EH (cell line): Measurements from ENCODE around the gene ZC3H8.
A peak's percentile ranks its signal among the peaks of the same experiment; 100 is the strongest.
"Not testable (repeated sequence)": the region's sequence is repeated elsewhere in the genome, so short reads cannot be mapped to it uniquely, and the experiment has no call there.

ENCODE experiments used
- DNase-seq: peaks from one replicate; pipeline ENCODE4 v3.0.0-alpha.2; 2015; ENCODE audit warnings: low read depth

The ZC3H8 gene

GRCh38 chr2:112259509-112260294 is 4.9 kb upstream of the ZC3H8 start:
- DNase-seq = peak; percentile 76

GRCh38 chr2:112257575-112257974 is 2.7 kb upstream of the ZC3H8 start:
- peak; percentile 17 for DNase-seq

GRCh38 chr2:112256654-112257053 is 1.8 kb upstream of the ZC3H8 start:
- DNase-seq = no peak

DNA sequence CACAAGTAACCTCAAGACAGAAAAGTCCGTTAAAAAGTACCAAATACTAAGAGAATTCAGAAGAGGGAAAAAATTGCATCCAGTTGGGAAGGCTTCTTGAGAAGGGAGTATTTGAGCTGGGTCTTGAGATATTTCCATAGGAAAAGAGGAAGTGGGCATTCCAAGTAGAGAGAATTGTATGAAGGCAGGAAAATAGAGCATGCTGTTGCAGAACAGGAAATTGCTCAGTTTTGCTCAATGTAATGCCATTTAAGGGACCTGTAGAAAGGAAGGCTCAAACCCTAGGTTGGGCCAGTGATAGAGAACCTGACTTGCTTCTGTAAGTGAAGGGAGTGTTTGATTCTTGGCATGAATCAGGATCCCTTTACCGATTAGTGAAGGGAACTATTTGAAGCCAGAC is 1.0 kb upstream of the ZC3H8 start:
- no peak for DNase-seq

DNA sequence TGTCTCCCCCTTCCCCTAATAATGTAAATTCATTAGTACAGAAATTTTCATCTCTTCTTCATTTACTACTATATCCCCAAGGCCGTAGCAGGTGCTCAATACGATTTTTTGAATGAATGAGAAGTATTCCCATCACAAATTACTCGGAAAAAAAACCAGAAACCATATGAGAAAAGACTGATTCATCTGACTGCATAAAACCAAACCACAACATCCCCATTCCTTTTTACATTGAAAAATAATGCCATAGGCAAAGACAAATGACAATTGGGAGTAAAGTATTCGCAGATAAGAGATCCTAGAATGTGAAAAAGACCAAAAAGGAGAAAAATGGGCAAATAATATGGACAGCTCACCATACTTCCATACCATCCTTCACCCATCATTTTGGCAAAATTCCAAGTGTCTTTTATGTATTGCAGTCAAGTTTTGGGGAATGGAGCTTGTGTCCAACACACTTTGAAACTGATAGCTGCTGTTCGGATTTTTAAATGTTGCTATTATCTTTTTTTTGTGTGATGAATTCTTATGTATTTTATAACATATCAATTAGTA is 1.5 kb downstream of the ZC3H8 start:
- DNase-seq = peak; percentile 12

DNA sequence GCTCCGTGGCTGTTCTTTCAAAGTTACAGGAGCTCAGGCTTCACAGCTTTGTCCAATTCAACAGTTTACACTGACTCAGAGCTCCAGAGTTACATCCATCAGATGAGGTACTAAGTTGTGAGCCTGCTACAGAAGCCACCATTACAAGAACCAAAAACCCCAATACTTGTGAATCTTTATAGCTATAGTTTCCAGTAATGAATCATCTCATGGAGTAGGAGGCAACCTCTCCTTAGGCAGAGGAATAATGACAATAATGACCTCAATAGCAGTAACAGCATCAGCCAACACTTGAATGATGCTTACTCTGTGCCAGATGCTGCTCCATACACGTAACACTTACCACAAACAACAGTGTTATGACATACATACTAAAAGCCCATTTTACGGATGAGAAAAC is 3.6 kb downstream of the ZC3H8 start:
- no peak for DNase-seq

DNA sequence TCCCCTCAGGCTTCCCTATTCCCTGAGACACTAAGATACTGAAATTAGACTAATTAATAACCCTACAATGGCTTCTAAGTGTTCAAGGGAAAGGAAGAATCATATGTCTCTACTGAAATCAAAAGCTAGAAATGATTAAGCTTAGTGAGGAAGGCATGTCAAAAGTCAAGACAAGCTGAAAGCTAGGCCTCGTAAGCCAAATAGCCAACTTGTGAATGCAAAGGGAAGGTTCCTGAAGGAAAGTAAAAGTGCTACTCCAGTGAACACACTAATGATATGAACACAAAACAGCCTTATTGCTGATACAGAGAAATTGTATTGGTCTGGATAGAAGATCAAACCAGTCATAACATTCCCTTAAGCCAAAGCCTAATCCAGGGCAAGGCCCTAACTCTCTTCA is 10.0 kb downstream of the ZC3H8 start:
- DNase-seq = no peak

DNA sequence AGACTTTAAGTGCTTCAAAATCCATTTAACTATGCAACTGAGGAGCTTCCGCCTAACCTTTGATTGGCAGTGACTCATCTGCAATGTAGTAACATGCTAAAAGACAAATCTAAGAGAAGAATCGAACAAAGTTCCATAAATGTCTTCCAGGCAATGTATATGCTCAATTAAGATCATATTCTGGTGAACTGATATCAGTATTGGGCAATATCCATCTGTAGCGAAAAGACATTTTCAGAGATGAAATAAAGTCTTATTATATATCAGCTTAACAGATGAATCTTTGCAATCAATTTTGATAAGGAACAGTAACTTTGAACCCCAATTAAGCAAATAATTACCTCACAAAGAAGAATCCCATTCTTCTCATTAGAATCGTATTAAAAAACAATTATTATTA is 11.6 kb downstream of the ZC3H8 start:
- DNase-seq = no peak

DNA sequence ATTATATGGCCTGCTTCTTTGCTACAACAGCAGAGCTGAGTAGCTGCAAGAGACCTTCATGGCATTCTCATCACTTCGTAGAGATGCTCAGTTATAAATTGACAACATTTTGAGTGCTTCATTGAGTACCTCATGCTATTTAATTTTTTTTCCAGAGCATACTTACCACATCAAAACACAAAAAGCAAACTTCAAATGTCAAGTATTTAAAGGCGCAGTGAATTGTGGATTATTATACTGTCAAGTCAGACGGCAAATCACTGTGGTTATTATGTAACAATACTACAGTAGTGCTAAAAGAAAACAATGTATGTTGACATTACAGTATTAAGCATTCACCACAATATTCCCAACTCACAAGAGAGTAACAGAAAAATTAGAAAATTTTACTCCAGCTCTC is 12.5 kb downstream of the ZC3H8 start:
- DNase-seq = no peak

- no peak for DNase-seq
Measured at GRCh38 chr2:112239862-112240261, 15.0 kb downstream of the ZC3H8 start.

DNA sequence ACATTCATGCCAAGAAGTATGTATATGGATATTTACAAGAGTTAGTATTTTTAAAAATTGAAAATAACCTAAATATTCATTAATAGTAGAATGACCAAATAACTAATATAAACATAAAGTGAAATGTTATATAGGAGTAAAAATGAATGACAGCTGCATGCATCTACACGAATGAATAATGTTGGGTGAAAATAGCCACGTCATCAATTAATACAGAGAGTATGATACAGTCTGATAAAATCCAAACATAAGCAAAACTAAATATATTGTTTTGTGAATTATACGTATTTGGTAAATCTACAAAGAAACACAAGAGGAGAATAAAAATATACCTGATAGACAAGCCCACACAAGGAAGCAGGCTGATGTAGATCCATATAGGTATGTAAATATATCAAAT is 24.5 kb downstream of the ZC3H8 start:
- DNase-seq = no peak

GRCh38 chr2:112229348-112229747 is 25.5 kb downstream of the ZC3H8 start:
- peak; percentile 1 for DNase-seq

DNA sequence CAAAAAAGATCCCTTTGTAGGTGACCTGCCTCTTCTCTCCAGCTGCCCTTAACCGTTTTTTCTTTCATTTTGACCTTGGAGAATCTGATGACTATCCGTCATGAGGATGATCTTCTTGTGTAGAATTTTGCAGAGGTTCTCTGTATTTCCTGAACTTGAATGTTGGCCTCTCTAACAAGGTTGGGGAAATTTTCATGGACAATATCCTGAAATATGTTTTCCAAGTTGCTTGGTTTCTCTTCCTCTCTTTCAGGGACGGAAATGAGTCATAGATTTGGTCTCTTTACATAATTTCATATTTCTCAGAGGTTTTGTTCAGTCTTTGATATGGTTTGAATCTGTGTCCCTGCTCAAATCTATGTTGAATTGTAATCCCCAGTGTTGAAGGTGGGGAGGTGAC is 34.0 kb downstream of the ZC3H8 start:
- no peak for DNase-seq

DNA sequence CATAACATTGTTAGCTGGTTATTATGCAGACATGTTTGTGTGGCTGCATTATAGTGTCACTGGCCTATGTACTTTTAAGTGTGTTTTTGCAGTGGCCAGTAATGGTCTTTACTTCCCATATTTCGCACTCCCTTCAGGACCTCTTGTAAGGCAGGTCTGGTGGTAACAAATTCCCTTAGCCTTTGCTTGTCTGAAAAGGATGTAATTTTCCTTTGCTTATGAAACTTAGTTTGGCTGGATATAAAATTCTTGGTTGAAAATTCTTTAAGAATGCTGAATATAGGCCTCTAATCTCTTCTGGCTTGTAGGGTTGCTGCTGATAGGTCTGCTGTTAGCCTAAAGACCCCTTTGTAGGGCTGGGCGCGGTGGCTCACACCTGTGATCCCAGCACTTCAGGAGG is 34.7 kb downstream of the ZC3H8 start:
- DNase-seq = no peak

GRCh38 chr2:112217854-112218253 is 37.0 kb downstream of the ZC3H8 start:
- no peak for DNase-seq

DNA sequence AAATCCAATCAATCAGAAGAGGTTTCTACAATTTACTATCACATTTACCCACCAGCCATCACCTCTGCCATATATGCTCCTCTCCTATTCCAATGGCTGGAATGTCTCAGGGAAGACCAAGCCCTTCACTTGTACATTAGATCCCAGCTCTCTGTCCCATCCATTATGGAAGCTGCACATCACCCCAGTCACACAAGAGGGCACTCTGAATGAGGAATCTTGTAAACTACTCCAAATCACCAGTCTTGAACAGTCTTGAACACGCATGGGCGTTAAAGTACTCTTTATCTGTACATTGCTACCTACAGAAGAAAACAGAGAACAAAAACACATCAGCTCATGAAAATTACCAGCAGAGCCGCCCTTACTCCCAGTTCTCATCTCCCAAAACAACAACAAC is 38.7 kb downstream of the ZC3H8 start:
- DNase-seq = no peak

GRCh38 chr2:112207905-112208304 is 46.9 kb downstream of the ZC3H8 start:
- DNase-seq = not testable (repeated sequence)

DNA sequence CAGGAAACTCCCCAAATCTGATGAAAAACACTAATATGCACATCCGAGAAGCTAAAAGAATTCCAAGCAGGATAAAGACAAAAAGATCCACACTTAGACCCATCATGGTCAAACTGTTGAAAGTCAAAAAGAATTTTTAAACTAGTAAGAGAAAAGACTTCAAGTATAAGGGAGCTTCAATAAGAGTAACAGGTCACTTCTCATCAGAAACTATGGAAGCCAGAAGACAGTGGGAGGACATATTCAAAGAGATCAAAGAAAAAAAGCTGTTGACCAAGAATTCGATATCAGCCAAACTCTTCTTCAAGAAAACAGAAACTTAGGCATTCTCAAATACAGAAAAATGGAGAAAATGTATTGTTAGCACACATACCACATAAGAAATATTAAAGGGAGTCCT is 50.4 kb downstream of the ZC3H8 start:
- peak; percentile 23 for DNase-seq

- DNase-seq = no peak
Measured at GRCh38 chr2:112201696-112202430, 53.0 kb downstream of the ZC3H8 start.

- DNase-seq = no peak
Measured at GRCh38 chr2:112199188-112199587, 55.7 kb downstream of the ZC3H8 start.

DNA sequence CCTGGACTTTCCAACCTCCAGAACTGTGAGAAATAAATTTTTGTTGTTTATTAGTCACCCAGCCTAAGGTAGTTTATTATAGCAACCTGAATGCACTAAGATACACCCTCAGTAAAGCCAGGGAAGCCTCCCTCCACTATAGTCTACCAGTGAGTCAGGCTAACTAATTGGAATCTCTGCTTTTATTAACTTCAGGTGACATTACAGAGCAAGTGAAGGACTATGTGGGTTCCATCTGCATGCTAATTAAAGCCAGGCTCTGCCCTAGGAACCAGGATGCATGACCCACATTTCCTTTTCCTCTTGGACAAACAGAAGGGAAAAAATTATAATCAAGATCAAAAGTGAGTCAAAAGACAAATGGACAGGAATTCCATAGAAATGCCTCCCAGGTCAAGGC is 56.1 kb downstream of the ZC3H8 start:
- peak; percentile 34 for DNase-seq

DNA sequence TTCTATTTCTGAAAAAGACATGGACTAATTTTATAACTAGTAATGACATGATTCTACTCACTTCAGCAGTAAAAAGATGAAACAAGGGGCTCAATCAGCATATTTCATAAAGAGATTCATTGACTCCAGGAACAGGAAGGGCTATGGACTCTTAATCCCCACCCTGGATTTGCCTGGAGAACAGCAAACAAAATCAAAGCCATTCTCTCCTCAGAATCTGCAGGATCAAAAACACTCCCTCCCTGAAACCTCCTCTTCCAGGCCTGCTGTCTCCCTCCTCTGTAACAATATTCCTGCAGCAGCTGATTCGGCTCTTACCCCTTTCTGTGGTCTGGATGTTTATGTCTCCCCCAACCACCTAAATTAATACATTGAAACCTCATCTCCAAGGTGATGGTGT is 57.0 kb downstream of the ZC3H8 start:
- no peak for DNase-seq

- DNase-seq = no peak
Measured at GRCh38 chr2:112195950-112196349, 58.9 kb downstream of the ZC3H8 start.
